Mucosa of stomach (tissue), 1 donor: Measurements from ENCODE around the gene NKX1-1.

ENCODE experiments used
- H3K27me3 ChIP-seq: one replicate; pipeline ENCODE4 v1.7.0; 2013; ENCODE audit warnings: mild to moderate bottlenecking, low read length; ENCODE audit not compliant: control insufficient read depth, insufficient read depth
- H3K36me3 ChIP-seq: one replicate; pipeline ENCODE4 v1.7.0; 2013; ENCODE audit warnings: low read length; ENCODE audit not compliant: control insufficient read depth, insufficient read depth
- H3K4me1 ChIP-seq: one replicate; pipeline ENCODE4 v1.7.0; 2013; ENCODE audit warnings: mild to moderate bottlenecking, low read length; ENCODE audit not compliant: control insufficient read depth, insufficient read depth
- H3K4me3 ChIP-seq: one replicate; pipeline ENCODE4 v1.7.0; 2013; ENCODE audit warnings: low read length
- H3K9ac ChIP-seq: one replicate; pipeline ENCODE4 v1.7.0; 2013; ENCODE audit warnings: mild to moderate bottlenecking, low read length, moderate library complexity
- H3K9me3 ChIP-seq: one replicate; pipeline ENCODE4 v1.7.0; 2013; ENCODE audit warnings: mild to moderate bottlenecking, low read length, moderate library complexity; ENCODE audit not compliant: control insufficient read depth
- donor health status: Pancreatic carcinoma.

The NKX1-1 gene

DNA sequence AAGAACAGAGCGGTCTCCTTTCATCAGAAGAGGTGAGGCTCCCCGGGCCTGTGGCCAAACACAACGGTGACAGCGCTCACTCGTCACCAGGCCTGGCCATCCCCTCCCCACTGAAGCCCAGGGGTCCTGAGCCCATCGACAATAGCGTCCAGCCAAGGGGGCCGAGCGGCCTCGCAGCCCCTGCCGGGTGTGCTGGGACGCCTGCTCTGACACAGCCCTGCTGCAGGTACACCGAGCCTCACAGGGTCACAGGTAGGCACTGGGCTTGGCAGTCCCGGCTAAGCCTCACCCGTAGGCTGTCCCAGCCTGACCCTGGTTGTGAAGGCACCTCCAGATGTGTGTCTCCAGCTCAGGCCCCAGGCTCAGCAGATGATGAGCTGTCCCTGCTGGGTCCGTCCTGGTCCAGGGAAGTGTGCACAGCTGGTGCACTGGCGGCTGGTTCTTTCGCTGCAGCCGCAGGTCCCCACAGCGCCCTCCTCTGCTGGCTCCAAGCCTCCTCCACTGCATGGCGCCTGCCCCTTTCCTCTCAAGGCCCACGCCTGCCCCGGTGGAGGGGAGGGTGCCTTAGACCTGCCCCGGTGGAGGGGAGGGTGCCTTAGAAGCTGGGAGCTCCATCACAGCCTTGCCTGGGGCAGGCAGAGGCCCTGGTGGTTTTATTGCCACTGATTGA, 37.7 kb downstream of the NKX1-1 start:
- H3K4me1 ChIP-seq = no peaks in the 10 kb centered on the region
- no peak overlapping the region for H3K4me3 ChIP-seq
- no peaks in the 10 kb centered on the region for H3K27me3 ChIP-seq
- no peaks in the 10 kb centered on the region for H3K36me3 ChIP-seq
- H3K9ac ChIP-seq = no peak overlapping the region
- H3K9me3 ChIP-seq = no peaks in the 10 kb centered on the region

DNA sequence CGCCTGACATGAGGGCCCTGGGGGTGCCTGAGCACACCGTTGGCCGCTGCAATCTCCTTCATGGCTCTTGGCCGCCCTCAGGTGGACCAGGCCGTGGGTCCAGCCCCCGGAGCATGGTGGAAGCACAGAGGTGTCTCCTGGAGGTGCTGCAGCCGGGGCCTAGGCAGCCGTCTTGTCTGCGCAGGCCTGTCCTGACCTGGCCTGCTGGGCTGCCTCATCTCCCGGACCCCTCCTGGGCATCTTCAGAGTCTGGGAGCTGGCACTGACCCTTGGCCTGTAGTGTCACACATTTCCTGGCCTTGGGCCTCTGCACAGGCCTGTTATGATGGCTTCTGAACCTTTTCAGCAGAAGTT, 38.3 kb downstream of the NKX1-1 start:
- no peaks in the 10 kb centered on the region for H3K4me1 ChIP-seq
- H3K27me3 ChIP-seq = no peaks in the 10 kb centered on the region
- H3K4me3 ChIP-seq = no peak overlapping the region
- H3K9me3 ChIP-seq = no peaks in the 10 kb centered on the region
- H3K9ac ChIP-seq = no peak overlapping the region
- no peaks in the 10 kb centered on the region for H3K36me3 ChIP-seq

DNA sequence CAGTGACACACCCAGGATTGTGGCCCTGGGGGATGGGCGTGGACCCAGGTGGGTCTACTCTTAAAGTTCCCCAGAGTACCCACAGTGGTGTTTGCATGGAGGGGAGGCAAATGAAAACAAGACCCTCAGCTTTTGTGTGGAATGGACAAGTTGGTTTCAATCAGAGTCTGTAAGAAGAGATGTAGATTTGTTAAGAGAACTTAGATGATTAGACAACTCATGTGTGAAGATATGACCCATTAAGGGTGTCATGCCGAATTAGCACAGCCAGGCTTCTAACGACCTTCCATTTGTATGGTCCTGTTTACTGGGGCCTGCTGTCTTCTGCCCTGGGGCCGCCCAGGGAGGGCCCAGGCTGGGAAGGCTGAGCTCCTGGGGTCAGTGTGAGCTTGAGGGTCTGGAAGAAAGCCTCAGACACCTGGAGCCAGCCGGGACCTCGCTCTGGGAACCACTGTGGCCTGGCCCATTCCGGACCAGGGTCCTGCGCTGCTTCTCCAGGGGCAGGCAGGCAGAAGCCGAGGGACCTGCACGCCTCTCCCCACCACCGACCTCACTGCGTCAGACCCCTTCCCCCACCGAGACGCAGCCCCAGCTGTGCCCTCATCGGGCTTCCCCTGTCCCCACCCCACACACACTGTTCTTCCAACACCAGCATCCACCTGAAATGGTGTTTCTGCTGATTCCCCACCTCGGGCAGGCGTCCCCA, 38.9 kb downstream of the NKX1-1 start:
- no peaks in the 10 kb centered on the region for H3K36me3 ChIP-seq

DNA sequence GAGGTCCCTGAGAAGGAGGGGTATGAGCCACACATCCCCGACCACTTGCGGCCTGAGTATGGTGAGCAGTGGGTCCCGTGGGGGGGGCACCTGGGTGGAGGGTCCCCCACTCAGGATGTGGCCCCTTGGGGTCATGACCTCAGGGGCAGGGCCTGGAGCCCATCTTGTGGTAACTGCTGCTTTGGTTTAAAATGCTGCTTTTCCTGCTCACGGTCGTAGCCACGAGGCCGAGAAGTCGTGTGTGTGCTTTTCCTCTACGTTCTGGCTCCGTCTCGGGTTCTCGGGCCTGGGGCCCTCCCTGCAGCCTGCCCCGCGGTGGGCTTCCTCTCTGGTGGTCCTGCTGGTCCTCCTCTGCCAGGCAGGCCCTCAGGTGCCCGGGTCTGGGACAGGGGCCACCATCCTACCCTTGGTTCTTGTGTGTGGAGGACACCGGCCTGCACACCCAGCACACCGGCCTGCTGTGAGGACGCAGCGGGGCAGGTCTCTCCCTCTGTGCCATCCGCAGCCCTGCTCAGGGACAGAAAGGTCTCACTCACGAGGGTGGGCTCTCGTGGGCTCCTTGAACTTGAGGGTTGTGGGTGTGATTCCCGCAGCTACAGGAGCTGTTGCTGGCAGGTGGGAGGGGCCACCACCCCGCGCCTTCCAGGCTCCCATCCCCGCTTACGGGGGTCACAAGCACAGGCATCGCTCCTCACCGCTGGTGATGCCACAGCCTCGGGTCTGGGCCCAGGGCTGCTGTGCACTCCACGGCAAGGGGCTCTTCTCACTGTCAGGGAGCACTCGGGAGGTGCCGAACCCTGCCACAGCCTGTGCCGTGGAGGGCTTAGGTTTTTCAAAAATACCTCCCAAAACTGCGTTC, 39.6 kb downstream of the NKX1-1 start:
- Histone ChIP-seq H3K9ac (no peak overlapping the region), H3K27me3 (no peaks in the 10 kb centered on the region), H3K4me3 (no peak overlapping the region), H3K9me3 (no peaks in the 10 kb centered on the region), H3K4me1 (no peaks in the 10 kb centered on the region), H3K36me3 (no peaks in the 10 kb centered on the region)

More for the DNA sequence above, 38.9 kb downstream of the NKX1-1 start:
- Histone ChIP-seq H3K4me3 (no peak overlapping the region), H3K4me1 (no peaks in the 10 kb centered on the region), H3K9me3 (no peaks in the 10 kb centered on the region), H3K9ac (no peak overlapping the region), H3K27me3 (no peaks in the 10 kb centered on the region)

DNA sequence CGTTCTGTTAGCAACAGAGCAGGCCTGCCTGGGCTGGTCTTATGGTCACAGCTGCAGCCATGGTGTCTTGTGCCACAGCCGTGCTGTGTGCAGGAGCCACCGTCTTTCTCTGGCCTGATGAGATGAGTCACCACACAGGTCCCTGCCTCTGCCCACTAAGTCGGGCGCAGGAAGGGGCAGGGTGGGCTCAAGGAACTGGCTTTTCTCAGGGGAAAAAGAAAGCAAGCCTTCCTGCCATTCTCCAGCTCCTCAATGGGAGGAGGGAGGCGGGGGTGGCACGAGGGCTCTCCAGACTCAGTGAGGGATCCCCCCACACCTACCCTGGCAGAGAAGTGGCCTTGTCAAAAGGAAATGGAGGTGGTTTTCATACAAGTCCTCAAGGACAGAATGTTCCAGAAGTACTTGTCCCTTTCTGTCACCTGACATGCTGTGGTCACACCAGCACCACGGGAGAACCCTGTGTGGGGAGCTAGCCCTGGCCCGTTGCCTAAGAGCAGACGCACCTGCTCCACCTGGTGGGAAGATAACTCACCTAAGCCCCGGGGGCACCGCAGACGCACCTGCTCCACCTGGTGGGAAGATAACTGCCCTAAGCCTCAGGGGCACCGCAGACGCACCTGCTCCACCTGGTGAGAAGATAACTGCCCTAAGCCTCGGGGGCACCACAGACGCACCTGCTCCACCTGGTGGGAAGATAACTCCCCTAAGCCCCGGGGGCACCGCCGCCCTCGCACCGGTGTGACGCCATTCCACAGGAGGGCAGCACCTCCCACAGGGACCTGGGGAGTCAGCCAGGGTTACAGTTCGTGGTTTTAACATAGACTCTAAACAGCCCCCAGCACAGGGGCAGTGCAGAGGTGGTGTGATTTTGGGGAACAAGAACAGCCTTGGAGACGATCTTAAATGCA, 40.7 kb downstream of the NKX1-1 start:
- Histone ChIP-seq H3K36me3 (no peaks in the 10 kb centered on the region), H3K4me1 (no peaks in the 10 kb centered on the region)

DNA sequence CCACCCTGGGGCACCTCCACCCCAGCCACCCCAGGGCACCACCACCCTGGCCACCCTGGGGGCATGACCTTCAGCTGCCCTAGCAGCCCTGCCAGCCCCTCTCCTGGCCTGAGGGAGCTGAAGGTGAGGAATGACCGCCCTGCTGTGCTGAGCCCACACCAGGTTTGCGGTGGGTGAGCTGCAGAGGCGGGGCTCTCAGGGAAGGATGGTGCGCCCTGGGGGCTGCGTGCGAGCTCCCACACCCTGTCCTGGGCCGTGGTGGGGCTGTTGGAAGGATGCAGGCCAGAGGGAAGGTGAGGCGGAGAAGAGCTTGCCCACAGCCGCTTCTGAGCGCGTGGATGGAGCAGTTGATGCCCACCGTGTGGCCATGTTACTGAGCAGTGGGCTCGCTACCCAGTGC, 41.5 kb downstream of the NKX1-1 start:
- no peak overlapping the region for H3K4me3 ChIP-seq
- no peak overlapping the region for H3K9ac ChIP-seq
- H3K9me3 ChIP-seq = no peaks in the 10 kb centered on the region
- H3K27me3 ChIP-seq = no peaks in the 10 kb centered on the region
- no peaks in the 10 kb centered on the region for H3K36me3 ChIP-seq
- no peaks in the 10 kb centered on the region for H3K4me1 ChIP-seq

More for the DNA sequence above, 40.7 kb downstream of the NKX1-1 start:
- H3K9me3 ChIP-seq = no peaks in the 10 kb centered on the region
- no peaks in the 10 kb centered on the region for H3K27me3 ChIP-seq
- no peak overlapping the region for H3K4me3 ChIP-seq
- no peak overlapping the region for H3K9ac ChIP-seq

DNA sequence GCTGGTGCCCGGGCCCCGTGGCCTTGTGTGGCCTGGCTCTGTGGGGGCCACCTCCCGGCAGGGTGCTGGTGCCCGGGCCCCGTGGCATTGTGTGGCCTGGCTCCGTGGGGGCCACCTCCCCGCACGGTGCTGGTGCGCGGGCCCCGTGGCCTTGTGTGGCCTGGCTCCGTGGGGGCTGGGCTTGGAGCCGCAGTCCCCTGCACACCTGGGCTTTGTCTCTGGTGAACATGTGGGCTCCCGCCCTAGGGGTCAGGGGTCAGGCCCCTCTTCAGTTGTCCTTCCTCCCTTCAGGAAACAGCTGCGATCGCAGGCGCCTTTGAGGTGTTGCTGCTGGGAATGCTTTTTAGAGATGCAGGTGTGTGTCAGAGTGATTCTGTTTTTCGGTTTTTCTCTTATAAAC, 42.0 kb downstream of the NKX1-1 start:
- no peaks in the 10 kb centered on the region for H3K36me3 ChIP-seq
- H3K9ac ChIP-seq = no peak overlapping the region

DNA sequence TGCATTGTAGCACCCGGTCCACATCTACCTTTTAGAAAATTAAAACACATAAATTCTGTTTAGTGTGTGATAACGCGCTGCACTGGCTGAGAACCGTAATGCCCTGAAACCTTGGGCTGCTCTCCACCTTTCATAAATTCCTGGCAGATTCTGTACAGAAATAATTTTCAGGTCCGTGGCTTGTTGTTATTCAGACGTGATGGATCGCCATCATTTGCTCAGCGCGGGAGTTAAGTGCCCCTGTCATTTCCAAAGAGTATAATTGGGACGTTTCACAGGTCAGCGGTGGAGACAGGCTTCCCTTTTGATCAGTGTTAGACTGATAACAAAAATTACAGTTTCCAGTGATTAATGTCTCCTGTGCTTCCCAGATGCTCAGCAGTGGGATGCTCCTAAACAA, 42.7 kb downstream of the NKX1-1 start:
- Histone ChIP-seq H3K4me3 (no peak overlapping the region), H3K4me1 (no peaks in the 10 kb centered on the region), H3K27me3 (no peaks in the 10 kb centered on the region), H3K9ac (no peak overlapping the region), H3K9me3 (no peaks in the 10 kb centered on the region), H3K36me3 (no peaks in the 10 kb centered on the region)

More for the DNA sequence above, 42.0 kb downstream of the NKX1-1 start:
- H3K4me1 ChIP-seq = no peaks in the 10 kb centered on the region
- no peaks in the 10 kb centered on the region for H3K9me3 ChIP-seq
- H3K27me3 ChIP-seq = no peaks in the 10 kb centered on the region
- H3K4me3 ChIP-seq = no peak overlapping the region

DNA sequence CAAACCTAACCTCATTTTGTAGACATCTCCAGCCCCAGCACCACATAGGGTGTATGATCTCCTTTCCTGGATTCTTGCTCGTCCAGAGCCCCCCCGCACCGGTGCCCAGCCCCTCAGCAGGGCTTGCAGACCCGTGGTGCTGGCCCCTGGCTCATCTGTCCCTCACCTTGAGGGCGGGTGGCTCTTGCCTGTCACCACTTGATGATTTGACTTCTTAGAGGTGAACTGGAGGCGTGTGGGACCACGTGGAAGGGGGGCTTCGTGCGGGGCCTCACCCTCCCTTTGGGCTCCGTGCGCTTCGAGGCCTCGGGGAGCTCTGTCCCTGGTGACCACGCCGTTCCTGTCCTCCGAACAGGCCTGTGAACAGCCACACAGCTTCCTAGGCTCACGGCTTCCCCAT, 43.7 kb downstream of the NKX1-1 start:
- Histone ChIP-seq H3K9ac (no peak overlapping the region), H3K36me3 (no peaks in the 10 kb centered on the region), H3K4me3 (no peak overlapping the region), H3K27me3 (no peaks in the 10 kb centered on the region), H3K4me1 (no peaks in the 10 kb centered on the region), H3K9me3 (no peaks in the 10 kb centered on the region)

DNA sequence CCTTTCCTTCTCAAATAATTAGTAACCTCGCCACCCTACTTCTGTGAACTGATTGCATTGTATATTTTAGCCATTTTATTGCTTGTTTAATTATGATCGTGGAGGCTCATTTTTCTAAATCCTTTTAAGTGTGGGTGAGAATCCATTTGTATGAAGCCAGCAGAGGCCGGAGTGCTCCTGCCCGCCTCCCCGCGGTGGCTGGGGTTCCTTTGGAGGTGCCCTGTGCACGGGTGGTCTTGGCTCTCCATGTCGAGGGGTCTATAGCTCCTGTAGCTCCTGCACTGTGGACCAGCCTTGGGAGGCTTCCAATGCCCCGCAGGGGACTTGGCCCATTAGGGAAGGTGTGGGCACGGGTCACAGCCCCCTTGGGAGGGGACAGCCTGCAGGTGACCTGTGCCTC, 44.2 kb downstream of the NKX1-1 start:
- no peaks in the 10 kb centered on the region for H3K27me3 ChIP-seq
- no peaks in the 10 kb centered on the region for H3K4me1 ChIP-seq
- H3K4me3 ChIP-seq = no peak overlapping the region
- H3K9me3 ChIP-seq = no peaks in the 10 kb centered on the region
- H3K36me3 ChIP-seq = no peaks in the 10 kb centered on the region
- no peak overlapping the region for H3K9ac ChIP-seq

DNA sequence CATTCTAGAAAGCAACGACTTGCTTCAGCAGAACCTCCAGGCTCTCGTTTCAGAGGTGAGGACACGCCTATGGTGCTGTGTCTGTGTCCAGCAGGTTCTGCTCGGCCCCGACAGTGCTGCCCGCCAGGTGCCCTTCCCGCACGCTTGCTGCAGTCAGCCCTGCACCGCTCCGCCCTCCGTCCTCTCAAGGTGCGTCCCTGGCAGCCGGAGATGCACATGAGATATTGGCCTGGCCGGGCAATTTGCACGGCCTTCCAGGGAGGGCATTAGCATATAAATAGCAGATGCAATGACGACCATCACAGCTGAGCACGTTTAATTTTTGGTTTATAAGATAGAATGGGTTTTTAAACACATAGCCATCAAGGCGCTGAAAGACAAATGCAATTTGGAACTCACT, 44.8 kb downstream of the NKX1-1 start:
- H3K9me3 ChIP-seq = no peaks in the 10 kb centered on the region
- H3K27me3 ChIP-seq = no peaks in the 10 kb centered on the region
- no peaks in the 10 kb centered on the region for H3K4me1 ChIP-seq
- H3K36me3 ChIP-seq = peaks cover 4% of the 10 kb centered on the region
- H3K9ac ChIP-seq = no peak overlapping the region
- no peak overlapping the region for H3K4me3 ChIP-seq
